Endothelial cell of umbilical vein (primary cell): Measurements from ENCODE around the gene LILRA2. TPM values are rescaled to one million over a fixed set of nuclear protein-coding genes. Genes with fewer than 3 reads are reported as not detected.

ENCODE experiments used
- BruUV-seq: library from RNA; stranded (reverse); fragments of 400-500 nt; replicated peaks from 2 replicates; lab custom pipeline; 2021; lab: Mats Ljungman, UMichigan
- CTCF ChIA-PET: fragments of 300-600, 350-600 bp; sonication (Branson Sonifier 250); formaldehyde crosslinking; loops from one replicate; lab custom pipeline; 2021; ENCODE audit warnings: antibody characterized with exemption, inconsistent platforms; lab: Charles Lee
- POLR2A ChIA-PET: fragments of 300-600, 350-600 bp; sonication (Branson Sonifier 250); formaldehyde crosslinking; loops from one replicate; lab custom pipeline; 2021; ENCODE audit warnings: antibody characterized with exemption, inconsistent platforms; lab: Charles Lee
- DNase-seq: peaks from one replicate; pipeline ENCODE4 v3.0.0-alpha.2; 2011; ENCODE audit warnings: low read depth, low spot score
- FAIRE-seq: peaks from 2 replicates; lab custom pipeline; 2011; peaks lifted over from hg19 to GRCh38; lab: Jason Lieb, UNC
- H2AFZ ChIP-seq: 2 replicates; pipeline ENCODE4 v1.6.0; 2012; ENCODE audit warnings: low read depth, low read length, control low read depth, inconsistent platforms
- H3K27ac ChIP-seq: 2 replicates; pipeline ENCODE4 v1.5.1; 2011; ENCODE audit warnings: low read depth, mild to moderate bottlenecking, control low read depth, low read length, moderate library complexity; ENCODE audit not compliant: insufficient read depth
- H3K27me3 ChIP-seq, 2 experiments: 2 replicates each; pipeline versions ENCODE4 v1.6.0 to v1.6.1; 2011; ENCODE audit warnings: low read length in 2 of 2, mixed read lengths in 1 of 2; ENCODE audit not compliant: control insufficient read depth in 2 of 2, insufficient read depth in 2 of 2
- H3K36me3 ChIP-seq, 2 experiments: 2 replicates in 1 of 2; 3 replicates in 1 of 2; pipeline ENCODE4 v1.5.1; 2011; ENCODE audit warnings: low read length in 2 of 2, mild to moderate bottlenecking in 1 of 2, moderate library complexity in 1 of 2; ENCODE audit not compliant: control insufficient read depth in 2 of 2, insufficient read depth in 2 of 2; ENCODE audit errors: extremely low read depth in 1 of 2
- H3K4me1 ChIP-seq: 3 replicates; pipeline ENCODE4 v1.5.1; 2011; ENCODE audit warnings: mild to moderate bottlenecking, low read length; ENCODE audit not compliant: control insufficient read depth, insufficient read depth; ENCODE audit errors: extremely low read depth
- H3K4me2 ChIP-seq: 2 replicates; pipeline ENCODE4 v1.6.1; 2011; ENCODE audit warnings: low read length, control low read depth, mixed read lengths; ENCODE audit not compliant: insufficient read depth
- H3K4me3 ChIP-seq, 3 experiments: fragments of 200-600 bp in 1 of 3; sonication (generic), shearing (Covaris generic) in 1 of 3; replicated peaks in 1 of 3; 2 replicates each; pipeline ENCODE4 v1.5.1; 2011 to 2016; ENCODE audit warnings: control low read depth in 3 of 3, low read length in 3 of 3, mild to moderate bottlenecking in 2 of 3, inconsistent platforms in 1 of 3, low read depth in 1 of 3, moderate library complexity in 1 of 3; ENCODE audit not compliant: insufficient read depth in 1 of 3
- H3K79me2 ChIP-seq: 2 replicates; pipeline ENCODE4 v1.6.0; 2012; ENCODE audit warnings: low read length, inconsistent platforms; ENCODE audit not compliant: control insufficient read depth, insufficient read depth
- H3K9ac ChIP-seq: replicated peaks from 2 replicates; pipeline ENCODE3; 2011; ENCODE audit warnings: low read length, control low read depth; ENCODE audit not compliant: insufficient read depth; ENCODE audit errors: extremely low read depth
- H3K9me1 ChIP-seq: replicated peaks from 3 replicates; pipeline ENCODE4 v1.6.0; 2011; ENCODE audit warnings: mild to moderate bottlenecking, low read length; ENCODE audit not compliant: control insufficient read depth, insufficient read depth; ENCODE audit errors: extremely low read depth
- H3K9me3 ChIP-seq: replicated peaks from 2 replicates; pipeline ENCODE4 v1.5.1; 2012; ENCODE audit warnings: low read length, inconsistent platforms; ENCODE audit not compliant: control insufficient read depth, insufficient read depth
- H4K20me1 ChIP-seq: replicated peaks from 2 replicates; pipeline ENCODE3; 2011; ENCODE audit warnings: mild to moderate bottlenecking, low read length; ENCODE audit not compliant: control insufficient read depth, insufficient read depth; ENCODE audit errors: extremely low read depth
- CTCF ChIP-seq, 2 donors: IDR thresholded peaks; 1 replicate in 1 of 2; 2 replicates in 1 of 2; pipeline ENCODE4 v1.5.1; 2011; ENCODE audit warnings: low read length in 2 of 2, mild to moderate bottlenecking in 2 of 2, moderate library complexity in 2 of 2, control low read depth in 1 of 2, inconsistent platforms in 1 of 2, low read depth in 1 of 2; ENCODE audit not compliant: insufficient read depth in 1 of 2; ENCODE audit errors: extremely low read depth in 1 of 2
- EZH2 ChIP-seq: IDR thresholded peaks from 2 replicates; pipeline ENCODE4 v1.6.1; 2012; ENCODE audit warnings: borderline replicate concordance, low read depth, mild to moderate bottlenecking, moderate library complexity, low read length, inconsistent platforms; ENCODE audit not compliant: severe bottlenecking
- FOS ChIP-seq: IDR thresholded peaks from 2 replicates; pipeline ENCODE4 v1.6.1; 2011; ENCODE audit warnings: mild to moderate bottlenecking, low read length, moderate library complexity, borderline replicate concordance; ENCODE audit not compliant: insufficient read depth
- GATA2 ChIP-seq: IDR thresholded peaks from 2 replicates; pipeline ENCODE4 v1.7.0; 2011; ENCODE audit warnings: low read depth, mild to moderate bottlenecking, moderate library complexity, mixed read lengths, low read length; ENCODE audit not compliant: insufficient read length, insufficient read depth
- JUN ChIP-seq: IDR thresholded peaks from 2 replicates; pipeline ENCODE4 v1.6.1; 2011; ENCODE audit warnings: borderline replicate concordance, low read depth; ENCODE audit not compliant: insufficient read length, insufficient read depth
- MAX ChIP-seq: IDR thresholded peaks from 2 replicates; pipeline ENCODE4 v1.6.1; 2011; ENCODE audit not compliant: insufficient read depth, insufficient read length
- MYC ChIP-seq: IDR thresholded peaks from one replicate; pipeline ENCODE4 v1.6.1; 2011; ENCODE audit warnings: mild to moderate bottlenecking, low read depth, low read length
- POLR2A ChIP-seq: IDR thresholded peaks from 2 replicates; pipeline ENCODE4 v1.6.1; 2012; ENCODE audit warnings: low read depth, mild to moderate bottlenecking, control low read depth, low read length
- POLR2AphosphoS5 ChIP-seq: IDR thresholded peaks from 2 replicates; pipeline ENCODE4 v1.6.1; 2012; ENCODE audit warnings: low read depth, mild to moderate bottlenecking, control low read depth, low read length, moderate library complexity; ENCODE audit not compliant: insufficient read depth
- dilution Hi-C: fragments of 300-500 bp; cut with MboI; formaldehyde crosslinking; loops from one replicate; pipeline ENCODE4 v1.15.0; 2019; ENCODE audit warnings: low sequenced_read_pairs; ENCODE audit not compliant: extremely low pct_ligation_motif_present
- intact Hi-C: fragments of 100-400 bp; cut with micrococcal nuclease; formaldehyde crosslinking; loops from one replicate; pipeline ENCODE4 v1.10.0; 2022
- polyA plus RNA-seq, 4 experiments: library from polyadenylated mRNA; depleted of rRNA in 3 of 4; stranded (reverse) in 3 of 4; unstranded in 1 of 4; fragments of >200 nt; gene quantifications; 2 replicates each; pipeline versions ENCODE4 v1.2.1 to v1.2.3, GENCODE V29; 2011 to 2012; ENCODE audit warnings: missing spikeins in 1 of 4
- total RNA-seq: library from RNA; stranded (reverse); gene quantifications from 2 replicates; pipeline ENCODE4 v1.2.3, GENCODE V29; 2021

Gene LILRA2
- total and polyA plus RNA-seq, 2 donors (not counting 3 experiments of a cell fraction or from before 2014, with no cell fraction given), result not detected

- no peaks in the 10 kb centered on the region for H3K9me3 ChIP-seq
- H3K36me3 ChIP-seq, result no peaks in the 10 kb centered on the region
- no peak overlapping the region for H3K4me3 ChIP-seq
- no peaks in the 10 kb centered on the region for H3K4me1 ChIP-seq
- no peak overlapping the region for H2AFZ ChIP-seq
- dilution Hi-C loops (no loop called here), intact Hi-C loops (no loop called here)
- H4K20me1 ChIP-seq, result no peaks in the 10 kb centered on the region
- ChIA-PET CTCF (no interaction called here), POLR2A (no interaction called here)
- no peak overlapping the region for H3K9ac ChIP-seq
- no peak for DNase-seq
- no peaks in the 10 kb centered on the region for H3K27me3 ChIP-seq
- no peak overlapping the region for H3K27ac ChIP-seq
- no peaks in the 10 kb centered on the region for H3K79me2 ChIP-seq
- BruUV-seq, result no TSS peak
- no peak for FAIRE-seq
- no peaks in the 10 kb centered on the region for H3K9me1 ChIP-seq
- H3K4me2 ChIP-seq, result no peak overlapping the region
- TF ChIP-seq CTCF (IDR thresholded peaks at IDR 0.05; ENCODE audit: extremely low read depth in 1 of 2, insufficient read depth in 1 of 2, low read depth in 1 of 2, low read length in 2 of 2) (no peak), GATA2 (no peak), FOS (no peak), POLR2A (no peak), MAX (no peak), POLR2AphosphoS5 (no peak), EZH2 (no peak), MYC (no peak), JUN (no peak)
Observed at GRCh38 chr19:54556194-54556593, 17.4 kb upstream of the LILRA2 start.
